ENCODE measurements around the gene ZNF780B.

Gene ZNF780B

DNA sequence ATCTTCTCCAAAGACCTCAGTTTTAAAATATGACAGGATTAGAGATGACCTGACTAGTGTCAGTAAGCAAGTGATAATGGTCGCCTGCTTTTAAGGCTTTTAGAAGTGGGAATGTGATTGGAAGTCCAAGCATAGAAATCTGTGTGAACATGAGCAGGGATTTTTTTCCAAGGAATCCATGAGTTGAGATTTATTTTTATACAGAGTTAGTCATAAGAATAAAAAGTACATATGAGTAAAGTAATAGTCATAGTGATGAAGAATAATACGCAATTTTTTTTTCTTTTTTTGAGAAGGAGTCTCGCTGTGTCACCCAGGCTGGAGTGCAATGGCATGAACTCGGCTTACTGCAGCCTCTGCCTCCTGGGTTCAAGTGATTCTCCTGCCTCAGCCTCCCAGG, 57.5 kb downstream of the ZNF780B start:
- TF ChIP-seq TCF12 (IDR thresholded peaks at IDR 0.05; ENCODE audit: low read depth) (no peak), REST (IDR thresholded peaks at IDR 0.05; ENCODE audit: low read depth) (no peak), RAD21 (IDR thresholded peaks at IDR 0.05; ENCODE audit: low read depth) (no peak), TAF1 (IDR thresholded peaks at IDR 0.05; ENCODE audit: low read depth) (no peak), EGR1 (IDR thresholded peaks at IDR 0.05) (no peak), CEBPB (IDR thresholded peaks at IDR 0.05) (no peak), TEAD4 (IDR thresholded peaks at IDR 0.05) (no peak), CREB1 (IDR thresholded peaks at IDR 0.05; ENCODE audit: low read depth) (no peak)

DNA sequence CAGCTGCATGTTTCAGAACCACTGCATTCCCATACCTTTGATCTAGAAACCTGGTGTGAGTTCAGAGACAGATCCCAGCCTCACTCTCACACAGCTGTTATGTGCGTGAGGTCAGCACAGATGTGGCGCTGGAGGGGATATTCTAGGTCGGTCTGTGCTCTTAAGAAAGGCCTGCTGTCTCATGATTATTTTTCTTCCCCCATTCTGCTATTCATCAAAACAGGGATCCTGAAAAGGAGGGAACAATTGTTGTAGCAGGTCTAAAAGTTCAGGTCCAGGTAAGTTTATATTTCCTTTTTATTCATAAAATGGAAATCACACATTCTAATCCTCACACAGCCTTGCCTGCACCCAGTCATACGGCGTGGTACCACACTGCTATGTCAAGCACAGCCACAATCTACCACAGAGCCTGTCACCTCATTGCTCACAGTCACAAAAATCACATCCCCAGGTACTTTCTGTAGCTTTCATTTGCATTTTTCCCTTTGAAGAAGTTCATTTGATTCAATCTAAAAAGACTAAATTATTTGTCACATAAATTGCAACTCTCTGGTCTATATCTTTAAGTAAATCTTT, 58.3 kb downstream of the ZNF780B start:
- no peak for TF ChIP-seq EP300 (IDR thresholded peaks at IDR 0.05; ENCODE audit: borderline replicate concordance)
- TF ChIP-seq NFIC (IDR thresholded peaks at IDR 0.05), result no peak
- no peak for TF ChIP-seq TCF12 (IDR thresholded peaks at IDR 0.05; ENCODE audit: low read depth)
- TF ChIP-seq REST (IDR thresholded peaks at IDR 0.05; ENCODE audit: low read depth), result no peak
- no peak for TF ChIP-seq TAF1 (IDR thresholded peaks at IDR 0.05; ENCODE audit: low read depth)
- no peak for TF ChIP-seq CREB1 (IDR thresholded peaks at IDR 0.05; ENCODE audit: low read depth)
- TF ChIP-seq YY1 (IDR thresholded peaks at IDR 0.05; ENCODE audit: low read depth), result no peak
- TF ChIP-seq EGR1 (IDR thresholded peaks at IDR 0.05), result no peak
- no peak for TF ChIP-seq FOXM1 (IDR thresholded peaks at IDR 0.05; ENCODE audit: borderline replicate concordance, low read depth)
- TF ChIP-seq TEAD4 (IDR thresholded peaks at IDR 0.05), result no peak
- no peak for TF ChIP-seq RAD21 (IDR thresholded peaks at IDR 0.05; ENCODE audit: low read depth)
- TF ChIP-seq ZBTB7A (IDR thresholded peaks at IDR 0.05; ENCODE audit: low read depth), result no peak
- no peak for TF ChIP-seq CEBPB (IDR thresholded peaks at IDR 0.05)
- no peak for TF ChIP-seq MAX (IDR thresholded peaks at IDR 0.05)

DNA sequence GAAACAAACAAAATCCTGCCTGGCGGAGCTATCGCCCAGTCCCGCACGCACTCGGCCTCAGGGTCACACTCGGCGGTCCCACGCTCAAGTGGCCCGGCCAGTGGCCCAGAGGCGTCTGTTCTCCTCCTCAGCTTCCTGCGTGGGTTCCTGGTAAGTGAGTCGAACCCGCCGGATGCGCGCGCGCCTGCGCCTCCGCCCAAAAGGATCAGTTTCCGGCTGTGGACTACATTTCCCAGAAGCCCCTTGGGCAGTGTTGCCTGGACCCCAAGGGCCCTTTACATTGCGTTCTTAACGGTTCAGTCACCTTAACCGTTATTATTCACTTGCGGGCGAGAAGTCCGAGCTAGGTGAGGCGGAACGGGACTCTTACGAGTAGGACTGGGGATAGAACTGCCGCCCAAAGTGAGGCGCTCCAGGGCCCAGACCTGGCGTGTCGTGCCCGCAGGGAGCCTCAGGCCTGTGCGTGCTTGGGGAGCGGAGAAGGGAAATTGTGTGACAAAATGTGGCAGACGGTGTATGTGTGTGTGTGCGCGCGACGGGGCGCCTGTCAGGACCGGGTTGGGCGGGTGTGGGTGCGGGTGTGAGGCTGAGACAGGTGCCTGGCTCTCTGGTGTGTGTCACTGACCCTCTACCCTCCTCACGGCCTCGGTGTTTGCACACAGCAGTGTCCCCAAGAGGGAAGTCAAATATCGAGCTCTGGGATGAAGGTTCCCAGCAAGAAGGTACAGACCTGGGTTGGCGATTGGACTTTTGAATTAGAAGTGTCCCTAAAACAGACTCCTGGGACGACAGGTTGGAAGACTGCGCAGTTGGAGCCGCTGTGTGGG, 59.0 kb downstream of the ZNF780B start, which contains the start of gene ZNF546:
TSS of gene ZNF546 (plus strand) at position 250 of the 827 bp plus-strand sequence. CDS start 1,267 bp downstream, outside the sequence.
- peak; percentile 73 for TF ChIP-seq YY1 (IDR thresholded peaks at IDR 0.05; ENCODE audit: low read depth)
- peak; percentile 42 for TF ChIP-seq TCF12 (IDR thresholded peaks at IDR 0.05; ENCODE audit: low read depth)
- TF ChIP-seq CEBPB (IDR thresholded peaks at IDR 0.05), result no peak
- TF ChIP-seq ZBTB7A (IDR thresholded peaks at IDR 0.05; ENCODE audit: low read depth), result 0 out of 2 replicates have a peak, but pooled peaks have one; percentile 14
- TF ChIP-seq TAF1 (IDR thresholded peaks at IDR 0.05; ENCODE audit: low read depth), result peak; percentile 82
- TF ChIP-seq RAD21 (IDR thresholded peaks at IDR 0.05; ENCODE audit: low read depth), result no peak
- TF ChIP-seq USF1 (IDR thresholded peaks at IDR 0.05), result no peak

- no peak for TF ChIP-seq ZBTB7A (IDR thresholded peaks at IDR 0.05; ENCODE audit: low read depth)
- TF ChIP-seq USF1 (IDR thresholded peaks at IDR 0.05), result no peak
- no peak for TF ChIP-seq FOXM1 (IDR thresholded peaks at IDR 0.05; ENCODE audit: borderline replicate concordance, low read depth)
- TF ChIP-seq TCF12 (IDR thresholded peaks at IDR 0.05; ENCODE audit: low read depth), result no peak
- TF ChIP-seq NFIC (IDR thresholded peaks at IDR 0.05), result no peak
- TF ChIP-seq RAD21 (IDR thresholded peaks at IDR 0.05; ENCODE audit: low read depth), result no peak
- no peak for TF ChIP-seq EP300 (IDR thresholded peaks at IDR 0.05; ENCODE audit: borderline replicate concordance)
- no peak for TF ChIP-seq TEAD4 (IDR thresholded peaks at IDR 0.05)
- no peak; the same call in none of the 2 replicates for TF ChIP-seq MAX (IDR thresholded peaks at IDR 0.05)
Measured at GRCh38 chr19:39996218-39996810, 59.7 kb downstream of the ZNF780B start.

- TF ChIP-seq CREB1 (IDR thresholded peaks at IDR 0.05; ENCODE audit: low read depth), result no peak
- TF ChIP-seq YY1 (IDR thresholded peaks at IDR 0.05; ENCODE audit: low read depth), result no peak
- TF ChIP-seq TEAD4 (IDR thresholded peaks at IDR 0.05), result no peak
- TF ChIP-seq REST (IDR thresholded peaks at IDR 0.05; ENCODE audit: low read depth), result no peak
- no peak for TF ChIP-seq CEBPB (IDR thresholded peaks at IDR 0.05)
- no peak for TF ChIP-seq EGR1 (IDR thresholded peaks at IDR 0.05)
- no peak for TF ChIP-seq RAD21 (IDR thresholded peaks at IDR 0.05; ENCODE audit: low read depth)
- no peak for TF ChIP-seq USF1 (IDR thresholded peaks at IDR 0.05)
- TF ChIP-seq MAX (IDR thresholded peaks at IDR 0.05), result no peak
- TF ChIP-seq NFIC (IDR thresholded peaks at IDR 0.05), result no peak
- no peak for TF ChIP-seq TCF12 (IDR thresholded peaks at IDR 0.05; ENCODE audit: low read depth)
Measured at GRCh38 chr19:39995794-39996193, 60.2 kb downstream of the ZNF780B start.
